ENCODE data around the gene B3GAT1. TPM values are rescaled to one million over a fixed set of nuclear protein-coding genes. Genes with fewer than 3 reads are reported as not detected.

Gene B3GAT1, protein sequence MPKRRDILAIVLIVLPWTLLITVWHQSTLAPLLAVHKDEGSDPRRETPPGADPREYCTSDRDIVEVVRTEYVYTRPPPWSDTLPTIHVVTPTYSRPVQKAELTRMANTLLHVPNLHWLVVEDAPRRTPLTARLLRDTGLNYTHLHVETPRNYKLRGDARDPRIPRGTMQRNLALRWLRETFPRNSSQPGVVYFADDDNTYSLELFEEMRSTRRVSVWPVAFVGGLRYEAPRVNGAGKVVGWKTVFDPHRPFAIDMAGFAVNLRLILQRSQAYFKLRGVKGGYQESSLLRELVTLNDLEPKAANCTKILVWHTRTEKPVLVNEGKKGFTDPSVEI
- polyA plus RNA-seq (28.2 and 34.5 TPM in 2 replicates), polyA minus RNA-seq (50.4 and 52.2 TPM in 2 replicates)

DNA sequence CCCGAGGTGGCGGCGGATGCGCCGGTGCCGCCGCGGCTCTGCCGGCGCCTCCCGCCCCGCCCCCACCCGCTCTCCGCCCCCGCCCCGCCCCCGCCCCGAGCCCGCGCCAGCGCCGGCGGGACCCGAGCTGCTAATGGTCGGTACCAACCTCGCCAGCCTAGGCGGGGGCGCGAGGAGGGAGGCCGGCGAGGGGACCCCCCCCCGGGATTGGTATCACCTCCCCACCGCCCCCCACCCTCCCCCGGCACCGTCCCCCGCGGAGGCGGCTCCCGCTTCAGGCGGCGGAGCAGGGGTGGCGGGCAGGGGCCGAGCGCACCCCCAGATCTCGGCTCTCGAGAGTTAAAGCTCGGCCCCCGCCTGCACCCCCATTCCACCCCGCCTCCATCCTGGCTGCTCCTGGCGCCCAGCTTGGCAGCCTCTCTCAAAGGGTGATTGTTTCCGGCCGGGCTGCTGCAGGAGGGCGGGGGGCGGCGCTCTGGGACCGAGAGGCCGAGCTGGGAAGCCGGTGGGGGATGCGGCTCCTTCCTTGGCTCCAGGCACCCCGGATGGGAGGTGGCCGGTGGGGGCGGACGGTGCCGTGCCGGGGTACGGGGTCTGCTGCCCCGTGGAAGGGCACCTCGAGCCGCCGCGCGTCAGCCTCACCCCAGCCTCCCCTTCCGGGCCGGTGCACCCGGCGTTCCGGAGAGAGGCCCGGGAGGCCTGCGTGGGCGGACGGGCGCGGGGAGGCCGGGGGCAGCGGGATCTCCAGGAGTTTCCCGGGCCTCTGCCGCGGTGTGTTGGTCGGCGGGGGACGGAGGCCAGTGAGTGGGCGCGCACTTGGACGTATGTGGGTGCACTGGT lies at the start of gene B3GAT1:
B3GAT1 (minus strand) TSS at position 40 of the 840 bp plus-strand sequence. CDS start 24,583 bp downstream, outside the sequence.
- H4K20me1 ChIP-seq (ENCODE audit: insufficient read depth), result no peaks in the 10 kb centered on the region
- TF ChIP-seq SMC3 (conservative IDR thresholded peaks at IDR 0.05; ENCODE audit: poor library complexity), result peak; percentile 53
- TF ChIP-seq, protein P1, sequence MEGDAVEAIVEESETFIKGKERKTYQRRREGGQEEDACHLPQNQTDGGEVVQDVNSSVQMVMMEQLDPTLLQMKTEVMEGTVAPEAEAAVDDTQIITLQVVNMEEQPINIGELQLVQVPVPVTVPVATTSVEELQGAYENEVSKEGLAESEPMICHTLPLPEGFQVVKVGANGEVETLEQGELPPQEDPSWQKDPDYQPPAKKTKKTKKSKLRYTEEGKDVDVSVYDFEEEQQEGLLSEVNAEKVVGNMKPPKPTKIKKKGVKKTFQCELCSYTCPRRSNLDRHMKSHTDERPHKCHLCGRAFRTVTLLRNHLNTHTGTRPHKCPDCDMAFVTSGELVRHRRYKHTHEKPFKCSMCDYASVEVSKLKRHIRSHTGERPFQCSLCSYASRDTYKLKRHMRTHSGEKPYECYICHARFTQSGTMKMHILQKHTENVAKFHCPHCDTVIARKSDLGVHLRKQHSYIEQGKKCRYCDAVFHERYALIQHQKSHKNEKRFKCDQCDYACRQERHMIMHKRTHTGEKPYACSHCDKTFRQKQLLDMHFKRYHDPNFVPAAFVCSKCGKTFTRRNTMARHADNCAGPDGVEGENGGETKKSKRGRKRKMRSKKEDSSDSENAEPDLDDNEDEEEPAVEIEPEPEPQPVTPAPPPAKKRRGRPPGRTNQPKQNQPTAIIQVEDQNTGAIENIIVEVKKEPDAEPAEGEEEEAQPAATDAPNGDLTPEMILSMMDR (IDR thresholded peaks at IDR 0.05; ENCODE audit: poor library complexity, severe bottlenecking), result peak; percentile 27
- peak; percentile 37 for TF ChIP-seq POLR2AphosphoS5 (IDR thresholded peaks at IDR 0.05)
- TF ChIP-seq EZH2 (IDR thresholded peaks at IDR 0.05; ENCODE audit: borderline replicate concordance, insufficient read depth, low read length, poor library complexity, severe bottlenecking), result no peak
- TF ChIP-seq, protein P2, sequence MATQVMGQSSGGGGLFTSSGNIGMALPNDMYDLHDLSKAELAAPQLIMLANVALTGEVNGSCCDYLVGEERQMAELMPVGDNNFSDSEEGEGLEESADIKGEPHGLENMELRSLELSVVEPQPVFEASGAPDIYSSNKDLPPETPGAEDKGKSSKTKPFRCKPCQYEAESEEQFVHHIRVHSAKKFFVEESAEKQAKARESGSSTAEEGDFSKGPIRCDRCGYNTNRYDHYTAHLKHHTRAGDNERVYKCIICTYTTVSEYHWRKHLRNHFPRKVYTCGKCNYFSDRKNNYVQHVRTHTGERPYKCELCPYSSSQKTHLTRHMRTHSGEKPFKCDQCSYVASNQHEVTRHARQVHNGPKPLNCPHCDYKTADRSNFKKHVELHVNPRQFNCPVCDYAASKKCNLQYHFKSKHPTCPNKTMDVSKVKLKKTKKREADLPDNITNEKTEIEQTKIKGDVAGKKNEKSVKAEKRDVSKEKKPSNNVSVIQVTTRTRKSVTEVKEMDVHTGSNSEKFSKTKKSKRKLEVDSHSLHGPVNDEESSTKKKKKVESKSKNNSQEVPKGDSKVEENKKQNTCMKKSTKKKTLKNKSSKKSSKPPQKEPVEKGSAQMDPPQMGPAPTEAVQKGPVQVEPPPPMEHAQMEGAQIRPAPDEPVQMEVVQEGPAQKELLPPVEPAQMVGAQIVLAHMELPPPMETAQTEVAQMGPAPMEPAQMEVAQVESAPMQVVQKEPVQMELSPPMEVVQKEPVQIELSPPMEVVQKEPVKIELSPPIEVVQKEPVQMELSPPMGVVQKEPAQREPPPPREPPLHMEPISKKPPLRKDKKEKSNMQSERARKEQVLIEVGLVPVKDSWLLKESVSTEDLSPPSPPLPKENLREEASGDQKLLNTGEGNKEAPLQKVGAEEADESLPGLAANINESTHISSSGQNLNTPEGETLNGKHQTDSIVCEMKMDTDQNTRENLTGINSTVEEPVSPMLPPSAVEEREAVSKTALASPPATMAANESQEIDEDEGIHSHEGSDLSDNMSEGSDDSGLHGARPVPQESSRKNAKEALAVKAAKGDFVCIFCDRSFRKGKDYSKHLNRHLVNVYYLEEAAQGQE (IDR thresholded peaks at IDR 0.05; ENCODE audit: borderline replicate concordance), result peak; percentile 28
- no peak for TF ChIP-seq EP300 (conservative IDR thresholded peaks at IDR 0.05; ENCODE audit: poor library complexity, severe bottlenecking)
- TF ChIP-seq MXI1 (conservative IDR thresholded peaks at IDR 0.05; ENCODE audit: poor library complexity, severe bottlenecking), result peak; percentile 41
- TF ChIP-seq TAF1 (IDR thresholded peaks at IDR 0.05; ENCODE audit: low read depth), result peak; percentile 36
- TF ChIP-seq RAD21 (conservative IDR thresholded peaks at IDR 0.05), result peak; percentile 53
- H2AFZ ChIP-seq (ENCODE audit: low read depth, low read length), result peak within 1 kb of the TSS; percentile 76
- H3K36me3 ChIP-seq (ENCODE audit: insufficient read depth, low read length), result no peaks in the 10 kb centered on the region
- H3K9me3 ChIP-seq (ENCODE audit: low read length), result no peaks in the 10 kb centered on the region
- peak within 1 kb of the TSS; percentile 87 for H3K9ac ChIP-seq (ENCODE audit: low read length)
- H3F3A ChIP-seq (ENCODE audit: insufficient read depth, low read length, poor library complexity, severe bottlenecking), result no peaks in the 10 kb centered on the region
- peak within 1 kb of the TSS; percentile 87 for H3K4me2 ChIP-seq (ENCODE audit: low read length)
- peak within 1 kb of the TSS; percentile 92 for H3K4me3 ChIP-seq (ENCODE audit: low read length)
- peak within 1 kb of the TSS; percentile 61 for H3K27ac ChIP-seq (ENCODE audit: low read length)
- peaks cover 28% of the 10 kb centered on the region for H3K79me2 ChIP-seq (replicated peaks; ENCODE audit: insufficient read depth, low read length)
- H3K27me3 ChIP-seq (ENCODE audit: insufficient read depth, low read depth, low read length), result no peaks in the 10 kb centered on the region
- H3K9me2 ChIP-seq (ENCODE audit: insufficient read depth, low read length), result no peaks in the 10 kb centered on the region

DNA sequence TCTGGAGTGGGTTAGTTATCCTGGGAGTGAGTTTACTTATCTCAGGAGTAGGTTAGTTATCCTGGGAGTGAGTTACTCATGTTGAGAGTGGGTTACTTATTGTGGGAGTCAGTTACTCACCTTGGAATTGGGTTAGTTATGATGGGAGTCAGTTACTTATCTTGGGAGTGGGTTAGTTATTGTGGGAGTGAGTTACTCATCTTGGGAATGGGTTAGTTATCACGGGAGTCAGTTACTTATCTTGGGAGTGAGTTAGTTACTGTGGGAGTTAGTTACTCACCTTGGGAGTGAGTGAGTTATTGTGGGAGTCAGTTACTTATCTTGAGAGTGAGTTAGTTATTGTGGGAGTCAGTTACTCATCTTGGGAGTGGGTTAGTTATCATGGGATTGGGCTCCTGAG lies 49.6 kb upstream of the B3GAT1 start:
- Histone ChIP-seq H3K27me3 (ENCODE audit: insufficient read depth, low read depth, low read length) (no peaks in the 10 kb centered on the region), H3K9me3 (ENCODE audit: low read length) (peaks cover 3% of the 10 kb centered on the region), H3K9me2 (ENCODE audit: insufficient read depth, low read length) (no peaks in the 10 kb centered on the region), H3F3A (ENCODE audit: insufficient read depth, low read length, poor library complexity, severe bottlenecking) (no peaks in the 10 kb centered on the region), H3K79me2 (replicated peaks; ENCODE audit: insufficient read depth, low read length) (no peaks in the 10 kb centered on the region), H3K27ac (ENCODE audit: low read length) (no peak overlapping the region), H3K9ac (ENCODE audit: low read length) (no peak overlapping the region), H3K36me3 (ENCODE audit: insufficient read depth, low read length) (no peaks in the 10 kb centered on the region), H3K4me2 (ENCODE audit: low read length) (no peak overlapping the region), H4K20me1 (ENCODE audit: insufficient read depth) (no peaks in the 10 kb centered on the region), H2AFZ (ENCODE audit: low read depth, low read length) (no peak overlapping the region), H3K4me3 (ENCODE audit: low read length) (no peak overlapping the region)
- TF ChIP-seq EP300 (conservative IDR thresholded peaks at IDR 0.05; ENCODE audit: poor library complexity, severe bottlenecking) (no peak), MXI1 (conservative IDR thresholded peaks at IDR 0.05; ENCODE audit: poor library complexity, severe bottlenecking) (no peak), POLR2AphosphoS5 (IDR thresholded peaks at IDR 0.05) (no peak), EZH2 (IDR thresholded peaks at IDR 0.05; ENCODE audit: borderline replicate concordance, insufficient read depth, low read length, poor library complexity, severe bottlenecking) (no peak)
